Esophagus muscularis mucosa (tissue), 4 donors: ENCODE data around the gene LRRN2. TPM values are rescaled to one million over a fixed set of nuclear protein-coding genes. Genes with fewer than 3 reads are reported as not detected.
A peak's percentile ranks its signal among the peaks of the same experiment; 100 is the strongest.

Experiments used
- DNase-seq: peaks from one replicate; pipeline ENCODE4 v3.0.0-alpha.2; 2017; ENCODE audit errors: extremely low spot score
- H3K27ac ChIP-seq, 4 donors: fragments of 200-600 bp; sonication (generic); replicated peaks in 1 of 4; 1 replicate in 3 of 4; 2 replicates in 1 of 4; pipeline ENCODE4 v1.5.1; 2016 to 2019; ENCODE audit warnings: mild to moderate bottlenecking in 1 of 4
- H3K27me3 ChIP-seq, 4 donors: fragments of 200-600 bp; sonication (generic); one replicate each; pipeline versions ENCODE4 v1.5.1 to v1.6.0; 2016 to 2019
- H3K36me3 ChIP-seq, 4 donors: fragments of 200-600 bp; sonication (generic); one replicate each; pipeline ENCODE4 v1.5.1; 2016 to 2019
- H3K4me1 ChIP-seq, 4 donors: fragments of 200-600 bp; sonication (generic); one replicate each; pipeline ENCODE4 v1.5.1; 2016 to 2019
- H3K4me3 ChIP-seq, 4 donors: fragments of 200-600 bp; sonication (generic); 1 replicate in 2 of 4; 2 replicates in 2 of 4; pipeline ENCODE4 v1.5.1; 2016 to 2019; ENCODE audit warnings: mild to moderate bottlenecking in 4 of 4, moderate library complexity in 1 of 4
- H3K9me3 ChIP-seq, 4 donors: fragments of 200-600 bp; sonication (generic); 1 replicate in 3 of 4; 2 replicates in 1 of 4; pipeline ENCODE4 v1.5.1; 2016 to 2019
- EP300 ChIP-seq: sonication (generic); formaldehyde crosslinking; IDR thresholded peaks from one replicate; pipeline ENCODE4 v1.6.1; 2017; ENCODE audit warnings: antibody characterized with exemption
- POLR2A ChIP-seq: fragments of 450-650 bp; IDR thresholded peaks from one replicate; pipeline ENCODE4 v1.6.1; 2017; ENCODE audit warnings: antibody characterized with exemption, moderate library complexity, mild to moderate bottlenecking, low read depth
- POLR2AphosphoS5 ChIP-seq, 2 donors: sonication (generic); formaldehyde crosslinking; IDR thresholded peaks; one replicate each; pipeline ENCODE4 v1.6.1; 2017; ENCODE audit warnings: antibody characterized with exemption in 2 of 2
- WGBS: methylation state at CpG from one replicate; pipeline ENCODE4 v1.1.5; 2018; 5-methylcytosine and 5-hydroxymethylcytosine counted together
- intact Hi-C: fragments of 100-400 bp; cut with DNase I; formaldehyde crosslinking; loops from one replicate; pipeline ENCODE4 v1.15.1; 2023
- total RNA-seq, 4 donors: library from RNA; depleted of rRNA; stranded (reverse); fragments of >200 nt; gene quantifications; one replicate each; pipeline versions ENCODE4 v1.1.0 to v1.2.1, GENCODE V29; 2016
- TF ChIP-seq, protein P1 (sequence below), 3 experiments: fragments of 200-600 bp in 2 of 3; fragments of 450-650 bp in 1 of 3; sonication (generic) in 2 of 3; IDR thresholded peaks; one replicate each; pipeline ENCODE4 v1.5.1; 2017 to 2019; ENCODE audit warnings: antibody characterized with exemption in 3 of 3, mild to moderate bottlenecking in 2 of 3, moderate library complexity in 1 of 3

The LRRN2 gene
- total RNA-seq, 4 donors from 2014 or later = 3.6 to 15.2 (median 5.0) TPM

GRCh38 chr1:204672482-204673121 is 12.9 kb downstream of the LRRN2 start:
- Histone ChIP-seq H3K4me3 (no peak overlapping the region), H3K4me1 (peaks cover 3 to 49% (median 41%) of the 10 kb centered on the region in 4 donors), H3K9me3 (no peaks in the 10 kb centered on the region), H3K27ac (no peak overlapping the region), H3K36me3 (no peaks in the 10 kb centered on the region), H3K27me3 (no peaks in the 10 kb centered on the region)
- DNase-seq = no peak
- WGBS = 71% methylated on average over 10 of the region's 10 CpGs
- TF ChIP-seq, protein P1, sequence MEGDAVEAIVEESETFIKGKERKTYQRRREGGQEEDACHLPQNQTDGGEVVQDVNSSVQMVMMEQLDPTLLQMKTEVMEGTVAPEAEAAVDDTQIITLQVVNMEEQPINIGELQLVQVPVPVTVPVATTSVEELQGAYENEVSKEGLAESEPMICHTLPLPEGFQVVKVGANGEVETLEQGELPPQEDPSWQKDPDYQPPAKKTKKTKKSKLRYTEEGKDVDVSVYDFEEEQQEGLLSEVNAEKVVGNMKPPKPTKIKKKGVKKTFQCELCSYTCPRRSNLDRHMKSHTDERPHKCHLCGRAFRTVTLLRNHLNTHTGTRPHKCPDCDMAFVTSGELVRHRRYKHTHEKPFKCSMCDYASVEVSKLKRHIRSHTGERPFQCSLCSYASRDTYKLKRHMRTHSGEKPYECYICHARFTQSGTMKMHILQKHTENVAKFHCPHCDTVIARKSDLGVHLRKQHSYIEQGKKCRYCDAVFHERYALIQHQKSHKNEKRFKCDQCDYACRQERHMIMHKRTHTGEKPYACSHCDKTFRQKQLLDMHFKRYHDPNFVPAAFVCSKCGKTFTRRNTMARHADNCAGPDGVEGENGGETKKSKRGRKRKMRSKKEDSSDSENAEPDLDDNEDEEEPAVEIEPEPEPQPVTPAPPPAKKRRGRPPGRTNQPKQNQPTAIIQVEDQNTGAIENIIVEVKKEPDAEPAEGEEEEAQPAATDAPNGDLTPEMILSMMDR (IDR thresholded peaks at IDR 0.05) = no peak
- TF ChIP-seq POLR2AphosphoS5 (IDR thresholded peaks at IDR 0.05) = no peak
- no peak for TF ChIP-seq POLR2A
- no peak for TF ChIP-seq EP300
- intact Hi-C loops = loop anchor here (10.0 kb wide), 1 partner anchor 98 kb away; no protein-coding TSS in a partner anchor

- WGBS = 89% methylated on average over 6 of the region's 6 CpGs
These were observed 13.5 kb downstream of the LRRN2 start for GRCh38 chr1:204672069-204672468.

DNA sequence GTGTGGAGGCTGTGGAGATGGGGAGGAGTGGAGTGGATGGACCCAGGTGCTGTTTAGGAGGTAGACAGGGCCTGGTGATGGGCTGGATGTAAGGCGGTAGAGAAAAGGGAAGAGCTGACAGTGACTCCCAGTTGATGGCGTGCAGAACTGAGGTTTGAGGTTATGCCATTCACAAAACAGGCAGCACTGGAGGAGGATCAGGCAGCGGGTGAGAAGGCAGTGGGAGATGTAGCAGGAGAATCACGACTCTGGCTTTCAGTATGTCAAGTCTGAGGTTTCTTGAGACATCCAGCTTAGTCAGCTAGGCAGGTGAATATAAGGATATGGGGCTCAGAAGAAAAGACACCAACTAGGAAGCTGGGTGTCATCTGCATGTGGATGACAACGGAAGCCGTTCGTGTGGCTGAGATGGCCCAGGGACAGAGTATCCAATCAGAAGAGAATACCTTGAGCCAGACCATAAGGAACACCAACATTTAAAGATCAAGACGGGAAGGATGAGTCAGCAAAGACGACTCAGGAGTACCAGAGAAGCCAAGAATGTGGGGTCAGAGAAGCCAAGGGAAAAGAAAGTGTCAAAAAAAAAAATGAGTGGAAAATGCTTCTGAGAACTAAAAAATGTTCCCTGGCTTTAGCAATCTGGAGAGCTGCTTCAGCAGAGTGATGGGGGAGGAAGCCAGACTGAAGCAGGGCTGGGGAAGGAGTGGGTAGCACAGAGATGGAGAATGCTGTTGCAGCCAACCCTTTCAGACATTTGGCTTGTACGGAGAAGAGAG is 15.2 kb downstream of the LRRN2 start:
- 38% methylated on average over 10 of the region's 10 CpGs for WGBS
- H3K27ac ChIP-seq = peak overlapping the region; percentile 42 to 67 (median 60)

More at GRCh38 chr1:204672069-204672468, 13.5 kb downstream of the LRRN2 start:
- H3K9me3 ChIP-seq = no peaks in the 10 kb centered on the region
- H3K4me1 ChIP-seq = peaks cover 3 to 49% (median 41%) of the 10 kb centered on the region in 4 donors
- no peak overlapping the region for H3K27ac ChIP-seq
- H3K27me3 ChIP-seq = no peaks in the 10 kb centered on the region
- TF ChIP-seq EP300 (no peak), POLR2A (no peak), POLR2AphosphoS5 (IDR thresholded peaks at IDR 0.05) (no peak)
- TF ChIP-seq, protein P1 (IDR thresholded peaks at IDR 0.05) = no peak
- no peak for DNase-seq
- intact Hi-C loops = loop anchor here (10.0 kb wide), 1 partner anchor 97 kb away; no protein-coding TSS in a partner anchor
- H3K4me3 ChIP-seq = no peak overlapping the region
- H3K36me3 ChIP-seq = no peaks in the 10 kb centered on the region

GRCh38 chr1:204669579-204669978 is 16.0 kb downstream of the LRRN2 start:
- DNase-seq = no peak
- intact Hi-C loops = no loop called here
- no peaks in the 10 kb centered on the region for H3K27me3 ChIP-seq
- peaks cover 3 to 48% (median 40%) of the 10 kb centered on the region in 4 donors for H3K4me1 ChIP-seq
- H3K36me3 ChIP-seq = no peaks in the 10 kb centered on the region
- no peaks in the 10 kb centered on the region for H3K9me3 ChIP-seq
- no peak overlapping the region for H3K4me3 ChIP-seq
- 23% methylated on average over 1 of the region's 1 CpG for WGBS
- H3K27ac ChIP-seq = no peak overlapping the region
- no peak for TF ChIP-seq POLR2A
- no peak for TF ChIP-seq EP300
- no peak for TF ChIP-seq POLR2AphosphoS5 (IDR thresholded peaks at IDR 0.05)
- TF ChIP-seq, protein P1 (IDR thresholded peaks at IDR 0.05) = no peak

More for the DNA sequence above, 15.2 kb downstream of the LRRN2 start:
- no peak for DNase-seq
- intact Hi-C loops = loop anchor here (10.0 kb wide), 1 partner anchor 96 kb away; no protein-coding TSS in a partner anchor
- Histone ChIP-seq H3K4me3 (no peak overlapping the region), H3K4me1 (peaks cover 3 to 49% (median 41%) of the 10 kb centered on the region in 4 donors), H3K27me3 (no peaks in the 10 kb centered on the region), H3K9me3 (no peaks in the 10 kb centered on the region), H3K36me3 (no peaks in the 10 kb centered on the region)
- TF ChIP-seq, protein P1 (IDR thresholded peaks at IDR 0.05) = no peak
- peak; percentile 31 to 36 for TF ChIP-seq POLR2AphosphoS5 (IDR thresholded peaks at IDR 0.05)
